CD14-positive monocyte (primary cell): Measurements from ENCODE around the gene TEAD2. TPM values are rescaled to one million over a fixed set of nuclear protein-coding genes. Genes with fewer than 3 reads are reported as not detected.

ENCODE experiments used
- DNase-seq, 3 donors: peaks; one replicate each; pipeline ENCODE4 v3.0.0-alpha.2; 2011 to 2022
- H2AFZ ChIP-seq: 2 replicates; pipeline ENCODE4 v1.6.0; 2012; ENCODE audit warnings: mild to moderate bottlenecking, low read depth, low read length, inconsistent platforms; ENCODE audit not compliant: insufficient read depth, poor library complexity, severe bottlenecking
- H3K27ac ChIP-seq, 2 donors: 1 replicate in 1 of 2; 2 replicates in 1 of 2; pipeline ENCODE4 v1.5.1; 2012 to 2013; ENCODE audit warnings: low read length in 2 of 2, control low read depth in 1 of 2, inconsistent platforms in 1 of 2, low read depth in 1 of 2, mild to moderate bottlenecking in 1 of 2
- H3K27me3 ChIP-seq, 2 donors: one replicate each; pipeline versions ENCODE4 v1.6.0 to v1.6.1; 2011 to 2013; ENCODE audit warnings: low read length in 2 of 2; ENCODE audit not compliant: control insufficient read depth in 2 of 2, insufficient read depth in 2 of 2
- H3K36me3 ChIP-seq, 2 donors: replicated peaks in 1 of 2; 1 replicate in 1 of 2; 2 replicates in 1 of 2; pipeline versions ENCODE4 v1.5.1 to v1.6.1; 2012 to 2013; ENCODE audit warnings: low read length in 2 of 2, control low read depth in 1 of 2, inconsistent platforms in 1 of 2, mild to moderate bottlenecking in 1 of 2; ENCODE audit not compliant: insufficient read depth in 2 of 2, control insufficient read depth in 1 of 2
- H3K4me1 ChIP-seq, 2 donors: 1 replicate in 1 of 2; 2 replicates in 1 of 2; pipeline versions ENCODE4 v1.5.1 to v1.6.1; 2012 to 2013; ENCODE audit warnings: low read length in 2 of 2, control low read depth in 1 of 2, inconsistent platforms in 1 of 2, mild to moderate bottlenecking in 1 of 2, moderate library complexity in 1 of 2; ENCODE audit not compliant: insufficient read depth in 2 of 2, control insufficient read depth in 1 of 2
- H3K4me2 ChIP-seq: replicated peaks from 2 replicates; pipeline ENCODE3; 2012; ENCODE audit warnings: low read length, moderate library complexity, mild to moderate bottlenecking; ENCODE audit not compliant: poor library complexity, severe bottlenecking; ENCODE audit errors: extremely low read depth
- H3K4me3 ChIP-seq, 3 experiments: fragments of 200-600 bp in 1 of 3; sonication (generic) in 1 of 3; replicated peaks in 1 of 3; 1 replicate in 2 of 3; 2 replicates in 1 of 3; pipeline ENCODE4 v1.5.1; 2011 to 2013; ENCODE audit warnings: low read length in 3 of 3, mild to moderate bottlenecking in 3 of 3, control low read depth in 2 of 3, low read depth in 2 of 3, inconsistent platforms in 1 of 3, moderate library complexity in 1 of 3
- H3K79me2 ChIP-seq: 2 replicates; pipeline ENCODE4 v1.6.0; 2012; ENCODE audit warnings: mild to moderate bottlenecking, control low read depth, inconsistent platforms, low read length, moderate library complexity; ENCODE audit not compliant: insufficient read depth
- H3K9ac ChIP-seq: 2 replicates; pipeline ENCODE4 v1.6.0; 2017; ENCODE audit warnings: low read length, mild to moderate bottlenecking; ENCODE audit not compliant: insufficient read depth, poor library complexity, severe bottlenecking
- H3K9me3 ChIP-seq, 2 donors: replicated peaks in 1 of 2; 1 replicate in 1 of 2; 2 replicates in 1 of 2; pipeline versions ENCODE4 v1.5.1 to v1.6.1; 2012 to 2013; ENCODE audit warnings: low read length in 2 of 2, control low read depth in 1 of 2; ENCODE audit not compliant: control insufficient read depth in 1 of 2, insufficient read depth in 1 of 2
- H4K20me1 ChIP-seq: 2 replicates; pipeline ENCODE4 v1.6.0; 2012; ENCODE audit warnings: mild to moderate bottlenecking, low read length, control low read depth, moderate library complexity; ENCODE audit not compliant: insufficient read depth
- H3K27ac Mint-ChIP-seq, 7 donors: one replicate each; pipeline ENCODE4 v1.8.0; 2020; ENCODE audit warnings: mild to moderate bottlenecking in 7 of 7, mixed read lengths in 7 of 7, moderate library complexity in 6 of 7, inconsistent platforms in 2 of 7
- H3K27me3 Mint-ChIP-seq, 3 donors: one replicate each; pipeline ENCODE4 v1.8.0; 2021 to 2022; ENCODE audit warnings: low read depth in 3 of 3, mild to moderate bottlenecking in 3 of 3, mixed read lengths in 3 of 3, moderate library complexity in 3 of 3, inconsistent platforms in 1 of 3
- H3K36me3 Mint-ChIP-seq, 2 donors: one replicate each; pipeline ENCODE4 v1.8.0; 2020; ENCODE audit warnings: mixed read lengths in 2 of 2, inconsistent platforms in 1 of 2, mild to moderate bottlenecking in 1 of 2
- H3K4me1 Mint-ChIP-seq: one replicate; pipeline ENCODE4 v1.8.0; 2020; ENCODE audit warnings: mild to moderate bottlenecking, mixed read lengths
- H3K4me3 Mint-ChIP-seq, 2 donors: one replicate each; pipeline ENCODE4 v1.8.0; 2020; ENCODE audit warnings: mild to moderate bottlenecking in 2 of 2, mixed read lengths in 2 of 2, moderate library complexity in 1 of 2
- H3K9me3 Mint-ChIP-seq, 7 donors: one replicate each; pipeline ENCODE4 v1.8.0; 2020 to 2022; ENCODE audit warnings: mixed read lengths in 7 of 7, mild to moderate bottlenecking in 6 of 7, moderate library complexity in 6 of 7, inconsistent platforms in 2 of 7
- CTCF ChIP-seq: fragments of 200-600 bp; IDR thresholded peaks from one replicate; pipeline ENCODE4 v1.8.0; 2022; ENCODE audit warnings: antibody characterized with exemption, mild to moderate bottlenecking
- WGBS: methylation state at CpG from one replicate; pipeline ENCODE4 v1.1.5; 2013; ENCODE audit warnings: missing lambda C conversion rate; ENCODE audit not compliant: insufficient coverage; 5-methylcytosine and 5-hydroxymethylcytosine counted together
- intact Hi-C, 2 donors: fragments of 100-400 bp; cut with micrococcal nuclease; formaldehyde crosslinking; loops; one replicate each; pipeline versions ENCODE4 v1.15.0 to v1.15.1; 2023
- polyA plus RNA-seq, 3 donors: library from polyadenylated mRNA; depleted of rRNA in 1 of 3; unstranded in 2 of 3; stranded (reverse) in 1 of 3; fragments of 300-500 nt in 2 of 3; fragments of >200 nt in 1 of 3; fragmentation: Illumina TruSeq in 2 of 3; gene quantifications; 1 replicate in 2 of 3; 2 replicates in 1 of 3; pipeline ENCODE4 v1.2.3, GENCODE V29; 2012 to 2021

TEAD2 gene
- polyA plus RNA-seq, 3 donors: not detected

GRCh38 chr19:49371184-49371583 is 9.0 kb upstream of the TEAD2 start:
- no peak overlapping the region for H3K27ac ChIP-seq
- no CpG with 5 or more reads among the region's 3 CpGs for WGBS
- H3K9me3 Mint-ChIP-seq: peaks cover 11 to 33% (median 28%) of the 10 kb centered on the region in 7 donors
- H3K4me1 Mint-ChIP-seq: no peaks in the 10 kb centered on the region
- no peak for TF ChIP-seq CTCF
- H3K36me3 Mint-ChIP-seq: peaks cover 0 to 3% of the 10 kb centered on the region in 2 donors
- peaks cover 14 to 26% of the 10 kb centered on the region in 2 donors for H3K9me3 ChIP-seq
- intact Hi-C loops: loop anchor here in 1 of 2 donors (10.0 kb wide), 1 partner anchor 54 kb away; the partner anchor contains the start of genes GFY and PTH2
- no peaks in the 10 kb centered on the region for H3K79me2 ChIP-seq
- H3K36me3 ChIP-seq: no peaks in the 10 kb centered on the region
- H4K20me1 ChIP-seq: no peaks in the 10 kb centered on the region
- no peak overlapping the region for H3K4me3 ChIP-seq
- H3K4me2 ChIP-seq: no peak overlapping the region
- no peaks in the 10 kb centered on the region for H3K4me1 ChIP-seq
- H2AFZ ChIP-seq: no peak overlapping the region
- H3K9ac ChIP-seq: no peak overlapping the region
- no peak overlapping the region for H3K27ac Mint-ChIP-seq
- no peak overlapping the region for H3K4me3 Mint-ChIP-seq
- H3K27me3 ChIP-seq: no peaks in the 10 kb centered on the region
- H3K27me3 Mint-ChIP-seq: peaks cover 4 to 13% (median 10%) of the 10 kb centered on the region in 3 donors
- DNase-seq: no peak

- no peak for TF ChIP-seq CTCF
- Histone ChIP-seq H3K4me1 (peaks cover 5 to 7% of the 10 kb centered on the region in 2 donors), H3K27ac (no peak overlapping the region), H3K79me2 (no peaks in the 10 kb centered on the region), H3K9me3 (peaks cover 14 to 26% of the 10 kb centered on the region in 2 donors), H3K27me3 (peaks cover 0 to 16% of the 10 kb centered on the region in 2 donors), H3K4me3 (no peak overlapping the region), H2AFZ (no peak overlapping the region), H3K9ac (no peak overlapping the region), H4K20me1 (no peaks in the 10 kb centered on the region), H3K36me3 (no peaks in the 10 kb centered on the region), H3K4me2 (no peak overlapping the region)
- DNase-seq: no peak
- intact Hi-C loops: no loop called here
- Mint-ChIP-seq H3K4me3 (no peak overlapping the region), H3K27ac (no peak overlapping the region), H3K36me3 (peaks cover 0 to 3% of the 10 kb centered on the region in 2 donors), H3K9me3 (peaks cover 11 to 33% (median 28%) of the 10 kb centered on the region in 7 donors), H3K4me1 (no peaks in the 10 kb centered on the region), H3K27me3 (peaks cover 12 to 19% (median 12%) of the 10 kb centered on the region in 3 donors)
- no CpG with 5 or more reads among the region's 5 CpGs for WGBS
Measured at GRCh38 chr19:49368711-49369358, 6.6 kb upstream of the TEAD2 start.
